NCI-H128 (cell line): ENCODE data around the gene CFAP74.
A peak's percentile ranks its signal among the peaks of the same experiment; 100 is the strongest.

Source experiments
- DNase-seq: peaks from one replicate; lab custom pipeline; 2025; ENCODE audit not compliant: unreplicated experiment; lab: John Stamatoyannopoulos, UW

Gene CFAP74

DNA sequence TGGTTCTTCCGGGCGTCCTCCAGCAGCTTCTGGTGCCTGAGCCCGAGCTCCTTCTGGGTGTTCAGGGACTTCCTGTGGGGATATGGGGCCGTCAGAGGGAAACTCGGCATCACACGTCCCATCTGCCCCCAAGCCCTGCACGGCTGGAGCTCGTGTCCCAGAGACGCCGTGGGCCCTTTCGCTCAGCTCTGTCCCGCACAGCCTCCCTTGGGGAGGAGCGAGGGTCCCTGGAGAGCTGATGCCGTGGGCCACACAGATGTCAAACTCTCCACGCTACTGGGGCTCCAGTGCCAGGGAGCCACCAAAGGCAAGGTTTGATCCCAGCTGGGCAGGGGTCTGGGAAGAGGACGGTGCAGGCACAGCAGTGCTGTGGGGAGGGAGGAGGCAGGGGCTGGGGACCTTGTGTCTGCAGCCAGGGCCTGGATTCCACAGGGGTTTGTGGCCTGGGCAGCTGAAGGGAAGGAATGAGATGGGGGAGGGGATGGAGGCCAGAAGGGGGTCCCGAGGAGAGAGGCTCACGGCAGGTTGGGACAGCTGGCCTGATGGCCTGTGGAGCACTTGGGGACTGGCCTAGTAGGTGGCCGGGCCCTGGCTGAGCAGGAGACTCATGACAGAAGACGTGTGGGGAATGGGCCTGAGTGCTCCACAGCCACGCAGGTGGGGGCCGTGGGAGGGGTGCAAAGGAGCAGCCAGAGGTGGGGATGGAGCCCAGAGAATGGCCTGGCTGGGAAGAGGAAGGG lies 30.4 kb downstream of the CFAP74 start:
- DNase-seq = no peak

DNA sequence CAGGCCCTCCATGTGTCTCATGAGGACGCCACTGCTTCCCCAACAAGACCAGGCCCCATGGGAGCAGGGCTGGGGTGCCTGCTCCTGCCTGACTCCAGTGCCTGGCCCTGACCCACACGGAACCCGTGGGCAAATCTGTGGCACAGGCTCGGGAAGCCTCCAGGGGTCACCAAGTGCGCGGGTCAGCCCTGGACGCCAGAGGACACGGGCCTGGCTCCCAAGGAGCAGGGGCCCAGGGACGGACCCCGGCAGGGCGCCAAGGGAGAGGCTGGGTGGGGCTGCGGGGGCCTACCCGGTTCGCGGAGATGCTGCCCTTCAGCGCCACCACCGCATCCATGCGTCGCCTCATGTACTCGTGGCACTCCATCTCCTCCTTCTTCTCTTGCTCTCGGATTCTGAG lies 31.9 kb downstream of the CFAP74 start:
- no peak for DNase-seq

DNA sequence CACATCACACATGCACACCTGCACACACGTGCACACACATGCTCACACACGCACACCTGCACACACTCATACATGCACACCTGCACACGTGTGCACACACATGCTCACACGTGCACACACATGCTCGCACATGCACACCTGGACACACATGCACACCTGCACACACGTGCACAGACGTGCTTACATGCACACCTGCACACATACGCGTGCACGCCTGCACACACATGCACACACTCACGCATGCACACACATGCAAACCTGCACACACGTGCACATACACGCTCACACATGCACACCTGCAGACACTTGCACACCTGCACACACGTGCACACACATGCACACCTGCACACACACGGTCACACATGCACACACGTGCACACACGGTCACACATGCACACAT lies 32.6 kb downstream of the CFAP74 start:
- DNase-seq = no peak

DNA sequence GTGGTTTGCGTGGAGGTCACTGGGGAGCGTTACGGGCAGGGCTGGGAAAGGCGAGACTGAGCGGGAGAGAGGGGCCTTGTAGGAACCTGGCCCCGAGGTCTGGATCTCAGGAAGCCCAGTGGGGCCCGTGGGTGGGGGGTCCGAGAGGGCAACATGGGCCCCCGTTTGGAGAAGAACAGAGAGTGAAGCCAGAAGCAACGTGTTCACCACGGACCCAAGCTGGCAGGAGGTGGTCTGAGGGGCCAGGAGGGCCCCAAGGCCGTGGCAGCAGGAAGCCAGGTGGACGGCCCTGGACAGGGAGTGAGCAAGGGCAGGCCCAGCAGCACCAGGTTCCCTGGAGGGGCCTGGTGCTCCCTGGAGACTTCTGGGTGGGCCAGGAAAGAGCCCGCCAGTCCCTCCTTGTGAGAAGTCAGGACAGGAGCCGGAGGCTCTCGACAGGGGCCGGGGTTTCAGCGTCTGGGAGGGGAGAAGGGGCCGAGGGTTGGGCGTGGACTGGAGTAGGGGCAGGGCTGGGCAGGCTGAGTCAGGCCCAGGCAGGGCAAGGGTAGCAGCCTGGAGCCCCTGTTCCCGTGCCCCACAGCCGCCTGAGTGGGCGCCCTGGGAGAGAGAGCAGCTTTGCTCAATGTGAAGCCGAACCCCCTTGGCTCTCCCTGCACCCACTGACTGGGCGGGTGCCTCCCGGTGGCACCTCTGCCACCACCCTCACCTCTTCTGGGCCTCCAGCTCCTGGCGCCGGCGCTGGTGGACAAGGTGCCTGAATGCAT lies 33.5 kb downstream of the CFAP74 start:
- no peak for DNase-seq

DNA sequence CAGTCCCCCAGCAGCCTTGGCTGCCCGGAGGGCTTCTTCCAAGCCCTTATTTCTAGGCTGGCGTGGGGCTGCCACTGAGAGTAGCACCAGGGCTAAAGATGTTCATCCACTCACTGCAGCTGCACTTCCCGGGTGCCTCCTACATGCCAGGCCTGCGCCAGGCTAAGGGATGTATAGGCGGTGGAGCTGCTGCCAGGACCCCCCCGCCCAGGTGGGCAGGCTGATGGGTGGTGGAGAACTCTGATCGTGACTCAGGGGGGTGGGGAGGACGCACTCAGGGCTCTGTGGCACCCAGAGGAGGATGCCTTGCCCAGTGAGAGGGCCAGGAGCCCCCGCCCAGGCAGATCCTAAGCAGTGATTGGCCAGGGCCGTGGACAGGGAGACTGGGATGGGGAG lies 34.1 kb downstream of the CFAP74 start:
- DNase-seq = no peak

DNA sequence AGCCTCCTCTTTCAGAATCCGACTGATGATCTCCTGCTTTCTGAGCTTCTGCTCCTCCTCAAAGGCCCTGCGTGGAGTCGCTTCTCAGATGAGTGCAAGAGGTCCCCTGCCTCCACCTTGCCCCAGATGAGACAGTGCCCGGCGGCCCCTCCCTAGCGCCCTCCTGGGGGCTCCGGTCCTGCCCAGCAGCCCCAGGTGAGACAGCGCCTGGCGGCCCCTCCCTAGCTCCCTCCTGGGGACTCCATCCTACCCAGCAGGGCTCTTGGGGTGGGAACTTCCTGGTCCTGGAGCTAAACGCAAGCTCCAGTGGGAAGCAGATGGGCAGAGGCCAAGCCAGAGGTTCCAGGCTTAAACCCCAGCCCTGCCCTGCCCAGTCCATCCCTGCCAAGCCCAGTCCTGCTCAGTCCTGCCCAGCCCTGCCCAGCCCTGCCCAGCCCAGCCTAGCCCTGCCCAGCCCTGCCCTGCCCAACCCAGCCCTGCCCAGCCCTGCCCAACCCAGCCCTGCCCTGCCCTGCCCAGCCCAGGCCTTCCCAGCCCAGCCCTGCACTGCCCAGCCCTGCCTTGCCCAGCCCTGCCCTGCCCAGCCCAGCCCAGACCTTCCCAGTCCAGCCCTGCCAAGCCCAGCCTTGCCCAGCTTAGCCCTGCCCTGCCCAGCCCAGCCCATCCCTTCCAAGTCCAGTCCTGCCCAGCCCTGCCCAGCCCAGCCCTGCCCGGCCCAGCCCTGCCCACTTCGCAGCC lies 34.6 kb downstream of the CFAP74 start:
- DNase-seq = no peak

DNA sequence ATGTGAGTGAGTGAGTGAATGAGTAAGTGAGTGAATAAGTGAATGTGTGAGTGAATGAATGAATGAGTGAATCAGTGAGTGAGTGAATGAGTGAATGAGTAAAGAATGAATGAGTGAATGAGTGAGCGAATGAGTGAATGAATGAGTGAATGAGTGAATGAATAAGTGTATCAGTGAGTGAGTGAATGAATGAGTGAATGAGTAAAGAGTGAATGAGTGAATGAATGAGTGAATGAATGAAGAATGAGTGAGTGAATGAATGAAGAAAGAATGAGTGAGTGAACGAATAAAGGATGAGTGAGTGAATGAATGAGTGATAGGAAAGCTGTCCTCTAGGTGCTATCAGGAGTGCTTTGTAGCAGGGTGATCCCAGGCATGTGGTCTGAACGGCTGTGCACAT lies 35.7 kb downstream of the CFAP74 start:
- DNase-seq = no peak

DNA sequence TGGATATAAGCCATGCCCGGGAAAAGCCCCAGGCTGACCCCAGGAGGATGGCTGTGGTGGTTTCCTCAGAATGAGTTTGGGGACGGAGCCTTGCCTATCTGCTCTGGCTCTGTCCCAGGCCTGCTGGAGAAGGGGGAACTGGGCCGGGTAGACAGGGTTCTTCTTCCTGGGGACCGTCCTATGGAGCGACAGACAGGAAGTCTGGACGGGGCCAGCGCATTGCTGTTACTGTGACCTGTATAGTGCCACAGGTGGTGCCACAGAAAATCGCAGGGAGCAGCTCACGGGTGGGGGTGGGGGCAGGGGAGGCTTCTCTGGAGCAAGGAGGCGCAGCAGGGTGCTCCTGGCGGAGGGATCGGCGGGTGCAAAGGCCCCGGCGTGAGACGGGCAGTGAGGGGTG lies 36.4 kb downstream of the CFAP74 start:
- no peak for DNase-seq

DNA sequence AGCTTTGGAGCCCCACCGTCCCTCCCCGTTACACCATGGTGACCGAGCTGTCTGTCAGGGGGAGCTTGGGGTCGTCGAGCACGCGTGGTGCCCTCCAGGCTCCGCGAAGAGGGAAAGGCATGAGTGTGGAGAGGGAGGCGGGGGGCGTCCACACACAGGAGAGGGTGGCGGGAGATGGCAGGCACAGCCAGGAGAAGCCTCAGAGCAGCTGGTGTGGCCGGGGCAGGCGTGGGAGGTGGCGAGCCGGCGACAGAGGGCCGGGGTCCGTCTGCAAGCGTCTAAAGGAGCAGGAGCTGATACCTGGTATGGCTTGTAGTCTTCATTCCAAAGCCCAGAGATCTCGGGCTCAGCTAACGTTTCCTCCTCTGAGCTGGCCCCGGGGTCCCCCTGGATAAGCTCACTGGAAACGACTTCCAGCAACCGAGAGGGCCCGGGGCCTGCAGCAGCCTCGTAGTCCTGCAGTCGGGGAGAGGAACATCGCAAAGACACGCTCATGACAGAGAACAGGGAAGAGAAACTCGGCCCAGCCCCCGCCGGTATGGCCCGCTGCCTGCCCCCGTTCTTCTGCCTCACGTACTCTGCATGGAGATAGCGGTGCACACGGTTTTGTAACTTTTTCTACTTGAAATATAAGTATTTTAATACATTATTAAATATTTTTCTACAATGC lies 37.4 kb downstream of the CFAP74 start:
- DNase-seq = no peak

DNA sequence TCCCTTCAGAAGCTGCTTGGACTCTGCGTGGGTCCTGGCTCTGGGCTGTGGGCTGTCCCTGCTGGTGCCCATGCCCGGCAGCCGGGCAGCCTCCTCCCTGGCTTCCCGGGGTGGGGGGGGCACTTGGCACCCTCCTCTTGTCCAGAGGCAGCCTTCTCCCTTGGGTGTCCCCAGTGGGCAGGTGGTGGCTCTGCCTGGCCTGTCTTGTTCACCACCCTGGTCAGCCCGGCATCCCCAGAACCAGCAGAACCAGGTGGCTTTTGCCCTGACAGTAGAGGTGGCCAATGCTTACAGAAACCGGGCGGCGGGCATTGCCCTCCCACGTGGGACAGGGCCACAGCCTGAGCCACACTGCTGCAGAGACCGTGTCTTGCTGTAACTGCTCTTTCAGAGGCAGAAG lies 38.0 kb downstream of the CFAP74 start:
- no peak for DNase-seq

DNA sequence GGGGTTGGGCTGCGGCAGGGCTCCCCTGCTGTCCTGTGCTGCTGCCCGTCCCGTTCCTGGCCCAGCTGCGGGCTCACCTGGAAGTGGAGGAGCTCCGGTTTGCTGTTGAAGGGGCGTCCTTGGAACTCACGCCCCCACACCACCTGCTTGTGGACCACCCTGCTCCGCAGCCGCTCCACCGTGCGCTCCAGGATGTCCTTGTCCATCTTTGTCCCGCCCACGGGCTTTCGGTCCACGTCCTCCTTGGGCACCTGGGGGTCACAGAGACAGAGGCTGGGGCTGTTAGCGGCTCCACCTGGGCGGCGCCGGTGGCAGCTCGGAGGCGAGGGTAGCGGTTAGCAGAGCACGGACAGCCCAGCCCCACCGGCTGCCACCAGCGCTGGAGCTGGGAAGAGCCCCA lies 38.8 kb downstream of the CFAP74 start:
- no peak for DNase-seq

DNA sequence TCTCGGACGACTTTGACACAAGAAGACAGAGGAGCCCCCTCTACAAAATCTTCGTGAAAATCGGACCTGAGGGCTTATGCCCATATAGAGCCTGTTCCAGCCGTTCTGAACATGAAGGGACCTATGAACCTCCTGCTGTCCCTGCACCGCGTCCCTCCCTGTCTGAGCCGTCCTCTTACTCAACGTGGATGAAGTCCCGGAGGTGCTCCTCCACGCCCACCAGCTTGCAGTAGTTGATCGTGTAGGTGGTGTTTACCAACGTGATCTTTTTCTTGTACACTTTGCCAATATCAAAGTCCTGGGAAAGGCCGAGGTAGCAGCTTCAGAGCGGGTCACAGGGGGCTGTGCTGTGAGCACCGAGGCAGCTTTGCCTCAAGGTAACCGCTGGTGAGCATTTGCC lies 40.0 kb downstream of the CFAP74 start:
- DNase-seq = no peak

DNA sequence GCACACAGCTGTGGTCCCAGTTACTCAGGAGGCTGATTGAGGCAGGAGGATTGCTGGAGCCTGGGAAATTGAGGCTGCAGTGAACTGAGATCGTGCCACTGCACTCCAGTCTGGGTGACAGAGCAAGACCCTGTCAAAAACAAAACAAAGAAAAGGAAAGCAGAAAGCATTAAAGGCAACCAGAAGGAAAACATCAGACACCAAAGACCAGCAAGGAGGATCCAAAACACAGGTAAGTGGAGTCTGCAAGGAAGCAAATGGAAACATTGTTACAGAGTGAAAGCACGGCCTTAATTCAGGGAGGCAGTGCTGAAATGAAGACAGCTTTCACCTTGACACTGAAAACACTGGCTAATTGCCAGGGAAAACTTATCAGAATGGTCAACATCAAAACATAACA lies 40.8 kb downstream of the CFAP74 start:
- DNase-seq = no peak

DNA sequence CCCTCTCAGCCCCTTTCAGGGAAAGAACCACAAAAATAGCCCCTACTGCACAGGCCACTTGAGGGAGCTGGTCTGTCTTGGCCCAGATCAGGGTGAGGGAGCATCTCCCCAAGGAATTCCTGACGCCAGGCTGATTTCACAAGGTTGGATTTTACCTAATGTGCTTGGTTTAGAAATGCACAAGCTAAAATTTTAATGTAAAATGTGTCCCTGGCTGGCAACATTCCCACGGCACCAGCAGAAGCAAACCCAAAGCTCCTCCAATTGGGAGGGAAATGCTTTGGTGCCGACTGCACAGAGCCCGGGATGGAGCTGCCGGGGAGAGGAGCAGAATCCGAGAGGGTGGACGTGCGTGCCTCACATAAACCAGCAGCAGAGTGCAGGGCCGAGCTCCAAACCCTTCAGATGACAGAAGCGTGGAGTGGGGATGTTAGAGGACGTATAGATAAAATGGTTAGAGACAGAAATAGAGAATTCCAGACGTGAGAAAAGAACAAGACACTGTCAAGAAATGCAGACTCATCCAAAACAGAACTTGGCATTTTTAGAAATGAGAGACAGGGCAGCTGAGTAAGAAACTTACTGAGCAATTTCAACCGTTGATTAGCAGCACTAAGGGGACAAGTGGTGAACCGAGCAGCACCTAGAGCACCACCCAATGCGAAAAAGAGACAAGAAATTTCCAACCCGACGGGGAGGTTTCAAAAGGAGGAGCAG lies 42.9 kb downstream of the CFAP74 start:
- no peak for DNase-seq

DNA sequence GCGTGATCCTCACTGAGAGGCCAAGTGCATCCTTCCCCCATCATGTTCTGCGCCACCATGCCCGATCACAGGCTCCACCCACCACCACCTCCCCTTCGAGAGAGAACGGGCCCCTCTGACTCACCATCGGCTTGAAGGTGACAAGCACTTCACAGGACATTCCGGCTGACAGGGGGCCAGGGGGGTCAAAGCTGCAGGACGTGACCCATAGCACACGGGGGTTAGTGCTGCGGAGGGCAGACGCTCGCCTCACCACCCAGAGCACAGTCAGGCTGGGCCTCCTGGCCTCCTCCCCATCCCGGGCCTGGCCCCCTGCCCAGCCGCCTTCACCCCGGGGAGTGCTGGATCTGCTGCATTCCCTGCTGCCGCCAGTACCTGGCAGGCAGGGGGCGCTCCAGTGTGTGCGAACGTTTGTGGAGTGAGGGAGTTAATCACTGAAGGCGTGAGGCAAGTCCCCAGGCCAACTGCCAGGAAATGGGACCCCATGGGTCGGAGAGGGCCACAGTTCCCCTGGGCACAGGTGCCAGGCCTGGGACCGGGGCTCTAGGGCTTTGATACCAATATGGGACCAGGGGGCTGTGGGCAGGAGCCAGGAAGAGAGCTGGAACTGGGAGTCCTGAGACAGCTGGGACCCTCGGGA lies 43.6 kb downstream of the CFAP74 start:
- peak; percentile 63 for DNase-seq

DNA sequence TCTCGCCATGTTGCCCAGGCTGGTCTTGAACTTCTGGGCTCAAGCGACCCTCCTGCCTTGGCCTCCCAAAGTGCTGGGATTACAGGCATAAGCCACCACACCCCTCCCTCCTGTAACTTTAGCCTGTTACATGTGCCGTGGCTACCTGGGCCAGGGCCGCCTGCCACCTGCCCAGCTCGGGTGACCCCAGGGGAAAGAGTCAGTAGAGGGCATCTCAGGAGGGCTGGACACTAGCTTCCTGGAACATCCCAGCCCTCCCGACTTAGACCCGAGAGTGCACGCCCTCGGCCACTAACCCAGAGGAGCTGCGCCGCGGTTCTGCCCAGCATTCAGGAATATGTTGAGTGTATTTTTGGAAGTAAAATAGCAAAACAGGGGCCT lies 44.1 kb downstream of the CFAP74 start:
- DNase-seq = no peak

DNA sequence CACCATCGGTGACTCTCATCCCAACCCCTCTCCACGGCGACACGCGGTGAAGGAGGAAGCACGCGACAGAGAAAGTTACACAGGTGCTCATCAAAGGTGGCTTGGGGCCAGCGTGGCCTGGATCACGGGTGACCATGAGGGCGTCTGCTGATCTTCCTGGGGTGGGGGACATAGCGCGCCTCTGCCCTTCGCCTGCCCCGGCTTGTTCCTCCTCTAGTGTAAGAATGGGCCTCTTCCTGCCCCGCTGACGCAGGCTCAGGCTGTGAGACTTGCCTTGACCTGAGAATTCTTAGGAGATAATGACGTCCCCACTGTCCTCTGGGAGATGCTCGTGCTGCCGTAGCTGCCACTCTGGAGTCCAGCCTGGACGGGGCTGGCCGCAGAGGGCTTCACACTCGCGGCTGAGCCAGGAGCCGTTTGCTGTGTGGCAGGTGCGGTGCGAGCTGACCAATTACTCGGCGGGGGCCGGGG lies 45.5 kb downstream of the CFAP74 start:
- no peak for DNase-seq

DNA sequence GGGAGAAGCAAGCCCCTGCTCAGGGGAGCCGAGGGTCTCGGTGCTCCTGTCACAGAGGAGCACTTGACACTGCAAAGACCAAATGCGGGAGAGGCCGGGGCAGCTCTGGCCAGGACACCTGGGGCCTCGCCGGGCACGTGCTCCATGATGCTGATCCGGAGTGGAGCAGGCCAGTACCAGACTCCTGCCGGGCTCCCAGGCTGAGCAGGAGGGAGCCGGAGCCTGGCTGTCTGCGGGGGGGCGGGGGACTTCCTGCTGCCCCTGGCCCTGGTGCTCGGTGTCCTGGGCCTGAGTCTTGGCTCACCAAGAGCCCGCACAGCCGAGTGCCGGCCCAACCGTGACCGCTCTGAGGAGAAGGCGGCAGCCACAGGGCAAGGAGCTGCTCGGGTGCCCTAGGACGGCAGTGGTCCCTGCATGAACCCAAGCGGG lies 46.0 kb downstream of the CFAP74 start:
- no peak for DNase-seq

DNA sequence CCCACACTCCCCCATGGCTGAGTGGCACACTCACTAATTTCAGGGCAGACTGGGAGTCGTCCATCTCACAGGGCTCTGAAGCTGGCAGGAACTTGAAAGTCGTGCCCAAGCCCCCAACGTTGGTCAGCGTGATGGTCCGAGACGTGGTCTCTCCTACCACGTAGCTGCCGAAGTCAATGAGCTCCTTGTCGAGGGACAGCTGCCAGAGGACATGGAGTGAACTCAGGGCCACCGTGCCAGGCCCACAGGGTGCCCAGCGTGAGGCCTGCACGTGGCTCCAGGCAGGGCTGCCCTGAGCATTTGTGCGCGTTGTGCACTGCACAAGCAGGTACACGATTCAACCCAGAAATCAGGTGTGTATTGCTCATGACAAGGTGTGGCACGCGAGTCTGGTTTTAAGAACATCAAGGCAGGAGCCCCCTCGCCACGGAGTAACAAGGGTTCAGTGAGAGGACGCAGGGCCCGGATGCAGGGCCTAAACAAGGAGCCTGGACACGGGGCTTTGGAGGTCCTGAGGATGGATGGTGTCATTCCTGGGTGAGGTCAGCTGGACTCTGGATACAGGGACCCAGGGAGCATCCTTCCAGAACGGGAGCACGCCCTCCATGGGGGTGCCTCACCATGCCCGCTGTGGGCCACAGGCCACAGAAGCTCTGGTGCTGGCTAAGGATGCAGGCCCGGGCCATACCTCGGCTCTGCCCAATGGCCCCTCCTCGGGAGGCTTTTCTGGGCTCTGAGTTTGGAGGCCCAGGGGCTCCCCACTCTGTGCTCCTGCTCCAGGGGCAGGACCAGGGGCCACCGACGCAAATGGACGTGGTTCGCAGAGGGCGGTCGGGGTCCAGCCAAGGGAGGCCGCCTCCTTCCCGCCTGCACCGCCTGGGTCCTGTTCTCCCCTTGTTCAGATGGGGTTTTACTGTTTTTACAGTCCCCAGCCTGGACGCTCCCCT lies 46.7 kb downstream of the CFAP74 start:
- no peak for DNase-seq
